HG03571 (cell line): Measurements from ENCODE around the gene KCNN4.

Experiments
- ATAC-seq: cut with Tn5 transposase; IDR thresholded peaks from one replicate; pipeline ENCODE4 v1.9.1; 2021; ENCODE audit not compliant: unreplicated experiment

The KCNN4 gene

GRCh38 chr19:43751466-43752220, 29.1 kb downstream of the KCNN4 start:
- ATAC-seq, result no peak

DNA sequence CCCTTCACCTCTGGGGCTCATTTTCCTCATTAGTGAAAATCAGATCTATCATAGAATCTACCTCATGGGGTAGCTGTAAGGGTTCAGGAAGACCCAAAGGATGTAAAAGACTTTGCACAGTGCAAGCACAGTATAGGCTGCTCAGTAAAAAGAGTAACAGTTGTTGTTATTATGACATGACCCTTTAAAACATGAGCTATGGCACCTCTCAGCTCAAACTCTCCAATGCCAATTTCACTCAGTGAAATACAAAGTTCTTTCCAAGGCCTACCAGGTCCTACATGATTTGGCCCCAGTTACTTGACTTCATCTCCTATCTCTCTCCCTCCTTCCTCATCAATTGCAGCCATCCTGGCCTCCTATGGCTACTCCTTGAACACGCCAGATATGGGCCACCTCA, 30.9 kb downstream of the KCNN4 start:
- no peak for ATAC-seq

GRCh38 chr19:43749152-43749551, 31.6 kb downstream of the KCNN4 start:
- no peak for ATAC-seq

- no peak for ATAC-seq
Observed at GRCh38 chr19:43748685-43749084, 32.1 kb downstream of the KCNN4 start.

DNA sequence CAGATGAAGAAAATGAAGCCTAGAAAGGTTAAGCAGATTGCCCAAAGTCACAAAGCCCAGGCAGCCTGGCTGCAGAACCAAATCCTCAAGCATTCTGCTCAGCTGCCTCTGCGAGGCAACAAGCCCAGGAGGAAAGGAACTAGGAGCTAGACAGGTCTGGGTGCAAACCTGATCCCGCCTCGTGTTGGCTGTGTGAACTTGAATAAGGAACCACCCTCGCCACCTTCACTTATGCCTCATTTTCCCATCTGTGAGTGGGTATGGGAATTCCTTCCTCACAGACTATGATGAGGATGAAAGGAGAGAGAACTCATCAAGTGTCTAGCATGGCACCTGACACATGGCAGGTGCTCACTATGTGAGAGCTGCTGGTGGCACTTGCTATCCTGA, 32.6 kb downstream of the KCNN4 start:
- no peak for ATAC-seq

- no peak for ATAC-seq
Observed at GRCh38 chr19:43747557-43748204, 33.1 kb downstream of the KCNN4 start.

- ATAC-seq, result no peak
Observed at GRCh38 chr19:43743059-43743458, 37.7 kb downstream of the KCNN4 start.

DNA sequence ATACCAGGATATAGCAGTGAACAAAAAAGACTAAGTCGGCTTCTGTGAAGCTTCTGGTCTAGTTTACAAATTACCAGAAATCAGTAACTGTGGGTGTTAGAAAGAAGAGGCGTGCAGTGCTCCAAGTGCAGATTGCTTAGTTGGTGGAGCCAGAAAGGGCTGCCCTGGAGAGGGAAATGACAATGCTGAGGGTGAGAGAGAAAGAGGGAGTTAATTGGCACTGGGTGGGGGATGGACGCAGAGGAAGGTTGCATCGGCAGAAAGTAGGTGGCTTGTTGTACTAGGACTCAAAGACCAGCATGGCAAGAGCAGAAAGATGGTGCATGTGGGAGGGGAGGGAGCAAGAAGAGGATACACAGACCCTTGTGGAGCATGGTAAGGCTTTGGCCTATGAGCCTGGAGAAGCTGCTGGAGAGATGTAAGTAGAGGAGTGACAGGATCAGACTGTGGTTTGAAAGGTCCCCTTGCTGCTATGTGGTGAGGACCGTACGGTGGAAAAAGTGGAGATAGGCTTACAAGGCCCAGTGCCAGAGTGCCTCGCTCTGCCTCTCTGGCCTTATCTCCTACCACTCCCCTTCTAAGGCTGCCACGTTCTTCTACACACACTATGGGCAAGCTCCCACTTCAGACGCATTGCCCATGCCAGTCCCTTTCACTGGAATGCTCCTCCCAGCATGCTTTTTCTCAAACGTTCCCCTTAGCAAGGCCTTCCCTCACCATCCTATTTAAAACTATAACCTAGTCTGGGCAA, 39.5 kb downstream of the KCNN4 start:
- no peak for ATAC-seq

- no peak for ATAC-seq
Observed at GRCh38 chr19:43739439-43740235, 41.1 kb downstream of the KCNN4 start.

- no peak for ATAC-seq
Observed at GRCh38 chr19:43738780-43739211, 42.0 kb downstream of the KCNN4 start.

GRCh38 chr19:43735957-43736356, 44.8 kb downstream of the KCNN4 start:
- no peak for ATAC-seq

DNA sequence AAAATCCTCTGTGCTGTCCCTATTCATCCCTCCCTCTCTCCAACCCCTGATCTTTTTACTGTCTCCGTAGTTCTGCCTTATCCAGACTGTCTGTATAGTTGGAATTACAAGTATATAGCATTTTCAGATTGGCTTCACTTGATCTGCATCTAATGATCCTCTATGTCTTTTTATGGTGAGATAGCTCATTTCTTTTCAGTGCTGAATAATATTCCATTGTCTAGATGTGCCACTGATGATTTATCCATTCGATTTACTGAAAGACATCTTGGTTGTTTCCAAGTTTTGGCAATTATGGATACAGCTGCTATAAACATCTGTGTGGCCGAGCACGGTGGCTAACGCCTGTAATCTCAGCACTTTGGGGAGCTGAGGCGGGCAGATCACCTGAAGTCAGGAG, 45.8 kb downstream of the KCNN4 start:
- ATAC-seq, result no peak

DNA sequence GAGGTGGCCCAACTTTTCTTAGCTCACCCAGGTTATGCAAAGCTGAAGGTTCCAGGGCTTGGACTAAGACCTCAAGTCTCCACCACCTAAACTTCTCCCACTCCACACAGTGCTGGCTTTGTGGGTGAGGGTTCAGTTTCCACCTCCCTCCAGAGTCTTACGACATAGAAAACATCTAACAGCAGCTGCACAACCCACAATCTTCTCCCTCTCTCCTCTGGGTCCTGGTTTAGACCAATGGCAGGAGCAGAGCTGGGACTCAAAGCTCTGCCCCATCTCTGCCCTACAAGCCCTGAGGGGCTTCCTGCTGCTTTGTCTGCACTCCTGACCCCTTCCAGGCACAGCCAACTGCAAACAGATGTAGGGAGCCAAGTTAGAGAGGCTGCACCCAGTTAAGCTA, 48.9 kb downstream of the KCNN4 start:
- no peak for ATAC-seq

DNA sequence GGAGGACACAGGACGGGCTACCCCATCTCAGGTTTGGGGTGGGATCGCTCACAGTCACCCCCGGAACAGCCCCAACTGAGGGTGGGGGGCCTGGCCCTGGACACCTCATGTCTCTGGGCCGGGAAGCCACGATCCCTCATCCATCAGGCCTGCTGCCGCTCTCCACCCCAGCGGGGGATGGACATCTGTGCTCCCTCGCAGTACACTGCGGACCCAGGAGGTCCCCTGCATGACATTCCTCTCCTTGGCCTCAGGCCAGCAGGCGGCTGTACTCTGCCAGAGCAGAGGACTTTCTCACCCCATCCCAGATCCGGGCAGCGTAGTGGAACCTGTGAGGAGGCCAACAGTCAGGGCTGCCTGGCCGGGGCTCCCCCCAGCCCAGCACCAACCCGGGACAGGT, 49.4 kb downstream of the KCNN4 start:
- no peak for ATAC-seq

DNA sequence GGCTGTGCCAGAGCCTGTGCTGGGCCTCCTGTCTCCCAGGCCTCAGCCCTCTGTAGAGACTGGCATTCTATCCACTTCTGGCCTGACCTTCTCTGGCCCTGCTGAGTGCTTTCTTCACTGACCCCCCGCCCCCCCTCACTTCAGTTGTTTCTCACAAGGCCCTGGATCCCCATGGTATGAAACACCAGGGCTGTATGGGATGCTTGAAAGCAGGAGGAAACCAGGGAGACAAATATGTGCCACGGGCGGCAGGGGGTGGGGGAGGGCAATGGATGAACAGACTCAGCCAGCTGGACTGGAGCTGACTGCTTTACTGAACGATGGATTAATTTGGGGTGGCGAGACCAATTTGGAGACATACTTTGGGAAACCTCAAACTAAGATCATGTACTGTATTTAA, 50.9 kb downstream of the KCNN4 start:
- no peak for ATAC-seq

GRCh38 chr19:43727593-43727853, 53.2 kb downstream of the KCNN4 start:
- no peak for ATAC-seq

DNA sequence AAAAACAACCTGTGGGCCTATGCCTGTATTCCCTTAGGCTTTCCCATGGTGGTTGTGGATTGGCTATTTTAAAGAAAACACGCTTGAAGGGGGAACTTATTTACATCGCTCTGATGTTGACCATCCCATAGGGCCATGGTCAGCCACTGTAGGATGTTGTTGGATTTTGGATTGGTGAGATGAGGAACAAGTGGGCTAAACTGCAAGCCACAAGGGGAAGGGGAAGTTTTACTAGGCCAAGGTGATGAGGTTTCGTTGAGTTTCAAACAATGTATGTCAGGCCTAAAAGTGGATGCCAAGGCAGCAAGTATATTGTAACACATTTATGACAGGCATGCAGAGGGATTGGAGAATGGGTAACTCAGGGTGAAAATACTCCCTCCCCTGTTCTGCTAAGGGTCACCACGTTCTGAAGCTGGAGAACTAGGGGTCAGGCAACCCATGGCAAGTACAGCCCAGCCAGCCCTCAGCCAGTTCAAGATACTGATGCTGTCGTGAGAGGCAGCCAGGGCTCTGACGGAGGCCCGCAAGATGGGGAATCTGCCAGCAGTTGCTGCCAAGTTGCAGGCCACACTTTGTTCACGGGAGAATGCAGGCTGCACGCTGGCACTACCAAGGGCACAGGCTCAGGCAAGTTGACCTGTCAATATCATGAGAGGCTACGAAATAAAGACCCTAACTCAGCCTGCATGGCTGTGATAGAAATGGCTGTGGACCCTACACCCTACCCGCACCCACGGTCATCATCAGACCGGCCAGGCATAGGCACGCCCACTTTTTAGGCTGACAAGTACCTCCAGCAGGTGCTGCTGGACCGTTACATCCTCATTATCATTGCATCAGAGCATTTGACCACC, 53.8 kb downstream of the KCNN4 start:
- ATAC-seq, result no peak

- ATAC-seq, result no peak
Observed at GRCh38 chr19:43725468-43725867, 55.3 kb downstream of the KCNN4 start.

GRCh38 chr19:43724896-43725295, 55.9 kb downstream of the KCNN4 start:
- no peak for ATAC-seq

DNA sequence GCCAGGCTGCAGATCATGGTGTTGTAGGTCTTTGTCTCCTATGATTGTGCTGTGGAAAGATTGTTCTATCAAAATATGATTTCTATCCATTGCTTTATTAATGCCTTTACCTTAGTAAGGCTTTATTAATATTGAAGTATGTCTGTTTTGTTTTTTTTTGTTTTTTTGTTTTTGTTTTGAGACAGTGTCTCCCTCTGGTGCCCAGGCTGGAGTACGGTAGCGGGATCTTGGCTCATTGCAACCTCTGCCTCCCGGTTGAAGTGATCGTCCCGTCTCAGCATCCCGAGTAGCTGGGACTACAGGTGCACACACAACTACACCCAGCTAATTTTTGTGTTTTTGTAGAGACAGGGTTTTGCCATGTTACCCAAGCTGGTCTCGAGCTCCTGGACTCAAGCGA, 57.2 kb downstream of the KCNN4 start:
- no peak for ATAC-seq
